ENCODE data around the gene KMT2B.
A peak's percentile ranks its signal among the peaks of the same experiment; 100 is the strongest.

Gene KMT2B

GRCh38 chr19:35673121-35673804 is 44.5 kb upstream of the KMT2B start (continued):
- TF ChIP-seq ZEB2 (tag by site-specific recombination; IDR thresholded peaks at IDR 0.05) (0 out of 2 replicates have a peak, but pooled peaks have one; percentile 39), ATF2 (tag by site-specific recombination; IDR thresholded peaks at IDR 0.05; ENCODE audit: low read depth) (no peak), PRDM2 (tag by site-specific recombination; IDR thresholded peaks at IDR 0.05; ENCODE audit: borderline replicate concordance) (no peak), ZNF48 (tag by site-specific recombination; IDR thresholded peaks at IDR 0.05) (no peak), OVOL3 (tag by site-specific recombination; IDR thresholded peaks at IDR 0.05) (no peak), ZNF629 (tag by site-specific recombination; IDR thresholded peaks at IDR 0.05) (peak; percentile 62), ZBTB1 (tag by site-specific recombination; IDR thresholded peaks at IDR 0.05) (no peak), ZNF555 (tag by site-specific recombination; conservative IDR thresholded peaks at IDR 0.05) (no peak), ZNF426 (tag by site-specific recombination; IDR thresholded peaks at IDR 0.05) (no peak), ZNF292 (tag by site-specific recombination; IDR thresholded peaks at IDR 0.05; ENCODE audit: borderline replicate concordance, low read depth) (no peak), ZNF362 (tag by site-specific recombination; IDR thresholded peaks at IDR 0.05) (no peak), ZSCAN18 (tag by site-specific recombination; IDR thresholded peaks at IDR 0.05) (no peak), ZNF521 (tag by site-specific recombination; IDR thresholded peaks at IDR 0.05) (no peak), ZNF548 (tag by site-specific recombination; IDR thresholded peaks at IDR 0.05) (no peak), KLF7 (tag by site-specific recombination; IDR thresholded peaks at IDR 0.05; ENCODE audit: borderline replicate concordance) (no peak), ZBTB7A (tag by site-specific recombination; IDR thresholded peaks at IDR 0.05; ENCODE audit: low read depth) (no peak), ZNF10 (tag by site-specific recombination; IDR thresholded peaks at IDR 0.05) (peak; percentile 21; the same call in 1 of the 2 replicates), HOXC10 (CRISPR knock-in tag; IDR thresholded peaks at IDR 0.05) (no peak), ZNF157 (tag by site-specific recombination; IDR thresholded peaks at IDR 0.05) (no peak), ZNF571 (tag by site-specific recombination; IDR thresholded peaks at IDR 0.05) (no peak), KLF17 (tag by site-specific recombination; IDR thresholded peaks at IDR 0.05) (0 out of 2 replicates have a peak, but pooled peaks have one; percentile 14), KLF10 (tag by site-specific recombination; IDR thresholded peaks at IDR 0.05) (no peak), KLF1 (tag by site-specific recombination; IDR thresholded peaks at IDR 0.05) (peak; percentile 17; the same call in 1 of the 2 replicates), SALL2 (tag by site-specific recombination; IDR thresholded peaks at IDR 0.05; ENCODE audit: borderline replicate concordance) (no peak), ZNF311 (tag by site-specific recombination; IDR thresholded peaks at IDR 0.05; ENCODE audit: borderline replicate concordance) (no peak), ZNF341 (tag by site-specific recombination; IDR thresholded peaks at IDR 0.05; ENCODE audit: low read depth) (no peak), YY2 (tag by site-specific recombination; IDR thresholded peaks at IDR 0.05) (no peak), ZNF2 (tag by site-specific recombination; IDR thresholded peaks at IDR 0.05) (0 out of 2 replicates have a peak, but pooled peaks have one; percentile 25), ZSCAN23 (tag by site-specific recombination; IDR thresholded peaks at IDR 0.05) (no peak)
